H1 (cell line): Measurements from ENCODE around the gene SMIM8. TPM values are rescaled to one million over a fixed set of nuclear protein-coding genes. Genes with fewer than 3 reads are reported as not detected.

ENCODE experiments used
- CTCF ChIA-PET: fragments of 300-600 bp; sonication (Branson Sonifier 250); formaldehyde crosslinking; loops from one replicate; lab custom pipeline; 2021; ENCODE audit not compliant: partially characterized antibody; lab: Charles Lee
- POLR2A ChIA-PET: fragments of 300-600 bp; sonication (Branson Sonifier 250); formaldehyde crosslinking; loops from one replicate; lab custom pipeline; 2021; ENCODE audit warnings: inconsistent platforms; ENCODE audit not compliant: partially characterized antibody; lab: Charles Lee
- DNase-seq, 2 experiments: peaks; one replicate each; pipeline versions ENCODE4 v3.0.0 to v3.0.0-alpha.2; 2010 to 2022; ENCODE audit warnings: low spot score in 2 of 2, low read depth in 1 of 2, mixed read lengths in 1 of 2
- FAIRE-seq: peaks from 2 replicates; lab custom pipeline; 2011; peaks lifted over from hg19 to GRCh38; lab: Jason Lieb, UNC
- H2AFZ ChIP-seq: 2 replicates; pipeline ENCODE4 v1.8.1; 2012; ENCODE audit warnings: low read length, inconsistent platforms
- H2AK5ac ChIP-seq: 2 replicates; pipeline ENCODE4 v1.6.1; 2013; ENCODE audit warnings: low read depth, low read length
- H2BK120ac ChIP-seq: replicated peaks from 2 replicates; pipeline ENCODE3; 2013; ENCODE audit warnings: low read depth, low read length, inconsistent platforms
- H2BK12ac ChIP-seq: 2 replicates; pipeline ENCODE4 v1.6.1; 2013; ENCODE audit warnings: low read depth, low read length
- H2BK15ac ChIP-seq: 2 replicates; pipeline ENCODE4 v1.6.1; 2013; ENCODE audit warnings: low read length
- H2BK20ac ChIP-seq: 2 replicates; pipeline ENCODE4 v1.6.1; 2013; ENCODE audit warnings: low read length
- H2BK5ac ChIP-seq: 2 replicates; pipeline ENCODE4 v1.6.1; 2013; ENCODE audit warnings: low read depth, low read length
- H3K14ac ChIP-seq: 2 replicates; pipeline ENCODE4 v1.6.1; 2013; ENCODE audit warnings: inconsistent platforms; ENCODE audit not compliant: insufficient read length
- H3K18ac ChIP-seq: 2 replicates; pipeline ENCODE4 v1.6.1; 2013; ENCODE audit warnings: low read length; ENCODE audit errors: extremely low read depth
- H3K23ac ChIP-seq: 2 replicates; pipeline ENCODE4 v1.6.1; 2013; ENCODE audit warnings: inconsistent platforms; ENCODE audit not compliant: insufficient read length
- H3K23me2 ChIP-seq: 2 replicates; pipeline ENCODE4 v1.6.1; 2013; ENCODE audit warnings: low read depth, low read length
- H3K27ac ChIP-seq: 2 replicates; pipeline ENCODE4 v1.6.1; 2011; ENCODE audit warnings: low read depth, low read length, inconsistent platforms
- H3K27me3 ChIP-seq, 4 experiments: replicated peaks in 1 of 4; 1 replicate in 1 of 4; 2 replicates in 3 of 4; pipeline versions ENCODE4 v1.6.1 to v1.8.1; 2011 to 2013; ENCODE audit warnings: low read length in 3 of 4, mild to moderate bottlenecking in 3 of 4, inconsistent platforms in 2 of 4, mixed read lengths in 2 of 4, moderate library complexity in 1 of 4; ENCODE audit not compliant: control insufficient read depth in 3 of 4, insufficient read depth in 3 of 4; ENCODE audit errors: extremely low read depth in 1 of 4
- H3K36me3 ChIP-seq, 4 experiments: 2 replicates each; pipeline versions ENCODE4 v1.6.1 to v1.8.1; 2011 to 2013; ENCODE audit warnings: mild to moderate bottlenecking in 4 of 4, low read length in 3 of 4, moderate library complexity in 2 of 4, control low read depth in 1 of 4, inconsistent platforms in 1 of 4; ENCODE audit not compliant: insufficient read depth in 4 of 4, control insufficient read depth in 2 of 4
- H3K4ac ChIP-seq: replicated peaks from 2 replicates; pipeline ENCODE3; 2013; ENCODE audit warnings: low read length, low read depth, mixed read lengths, inconsistent platforms; ENCODE audit not compliant: insufficient read length
- H3K4me1 ChIP-seq, 4 experiments: replicated peaks in 1 of 4; 1 replicate in 1 of 4; 2 replicates in 3 of 4; pipeline versions ENCODE4 v1.6.1 to v1.8.1; 2011 to 2013; ENCODE audit warnings: low read length in 3 of 4, inconsistent platforms in 2 of 4, mixed read lengths in 1 of 4; ENCODE audit not compliant: insufficient read depth in 4 of 4, control insufficient read depth in 3 of 4
- H3K4me2 ChIP-seq, 2 experiments: 2 replicates each; pipeline versions ENCODE4 v1.6.1 to v1.8.1; 2011 to 2013; ENCODE audit warnings: low read depth in 2 of 2, low read length in 2 of 2, control low read depth in 1 of 2, inconsistent platforms in 1 of 2, mild to moderate bottlenecking in 1 of 2; ENCODE audit not compliant: insufficient read depth in 1 of 2
- H3K4me3 ChIP-seq, 4 experiments: fragments of 200-600, 300-600 bp in 1 of 4; sonication (generic), shearing (Covaris generic), sonication (Bioruptor Twin) in 1 of 4; 2 replicates each; pipeline versions ENCODE4 v1.5.1 to v1.8.1; 2011 to 2016; ENCODE audit warnings: low read length in 4 of 4, low read depth in 3 of 4, control low read depth in 2 of 4, inconsistent platforms in 2 of 4, mild to moderate bottlenecking in 2 of 4, mixed read lengths in 1 of 4, moderate library complexity in 1 of 4; ENCODE audit not compliant: insufficient read depth in 2 of 4; ENCODE audit errors: extremely low read depth in 1 of 4
- H3K56ac ChIP-seq: replicated peaks from 2 replicates; pipeline ENCODE3; 2013; ENCODE audit warnings: low read depth, mild to moderate bottlenecking, mixed read lengths, low read length, inconsistent platforms; ENCODE audit not compliant: insufficient read length
- H3K79me1 ChIP-seq: 2 replicates; pipeline ENCODE4 v1.6.1; 2013; ENCODE audit warnings: low read depth, low read length, control low read depth
- H3K79me2 ChIP-seq, 2 experiments: 2 replicates each; pipeline versions ENCODE4 v1.6.1 to v1.8.1; 2012 to 2013; ENCODE audit warnings: low read length in 2 of 2, mild to moderate bottlenecking in 2 of 2, inconsistent platforms in 1 of 2; ENCODE audit not compliant: insufficient read depth in 2 of 2, control insufficient read depth in 1 of 2
- H3K9ac ChIP-seq, 4 experiments: replicated peaks in 1 of 4; 1 replicate in 1 of 4; 2 replicates in 3 of 4; pipeline versions ENCODE4 v1.6.1 to v1.8.1; 2011 to 2013; ENCODE audit warnings: low read depth in 3 of 4, low read length in 3 of 4, control low read depth in 2 of 4, mild to moderate bottlenecking in 2 of 4, moderate library complexity in 2 of 4, inconsistent platforms in 1 of 4; ENCODE audit errors: extremely low read depth in 1 of 4
- H3K9me3 ChIP-seq, 2 experiments: 2 replicates each; pipeline versions ENCODE4 v1.6.1 to v1.8.1; 2012 to 2013; ENCODE audit warnings: mild to moderate bottlenecking in 2 of 2, moderate library complexity in 2 of 2, control low read depth in 1 of 2, inconsistent platforms in 1 of 2, low read depth in 1 of 2, low read length in 1 of 2, mixed read lengths in 1 of 2; ENCODE audit not compliant: insufficient read depth in 2 of 2
- H4K20me1 ChIP-seq, 2 experiments: replicated peaks in 1 of 2; 2 replicates each; pipeline versions ENCODE3 to v1.8.1; 2011 to 2013; ENCODE audit warnings: inconsistent platforms in 2 of 2, low read length in 2 of 2, mild to moderate bottlenecking in 1 of 2; ENCODE audit not compliant: insufficient read depth in 2 of 2, control insufficient read depth in 1 of 2
- H4K5ac ChIP-seq: 2 replicates; pipeline ENCODE4 v1.6.1; 2013; ENCODE audit warnings: low read length, low read depth, mixed read lengths, inconsistent platforms; ENCODE audit not compliant: insufficient read length
- H4K8ac ChIP-seq: 2 replicates; pipeline ENCODE4 v1.8.0; 2013; ENCODE audit warnings: mild to moderate bottlenecking, moderate library complexity, low read length, inconsistent platforms; ENCODE audit not compliant: insufficient read depth; ENCODE audit errors: extremely low read depth
- H4K91ac ChIP-seq: replicated peaks from 2 replicates; pipeline ENCODE3; 2013; ENCODE audit warnings: low read length, mixed read lengths, inconsistent platforms; ENCODE audit not compliant: insufficient read length
- CBX8 ChIP-seq: fragments of 300-800, 300-1000 bp; sonication (generic); IDR thresholded peaks from 2 replicates; pipeline ENCODE4 v1.7.1; 2016; ENCODE audit warnings: low read depth, low read length, borderline replicate concordance
- KDM5A ChIP-seq: fragments of 200-600 bp; IDR thresholded peaks from 2 replicates; pipeline ENCODE4 v1.7.1; 2012; ENCODE audit warnings: mild to moderate bottlenecking, low read length, inconsistent platforms, mixed read lengths
- POU5F1 ChIP-seq: IDR thresholded peaks from 2 replicates; pipeline ENCODE4 v1.6.1; 2011; ENCODE audit warnings: low read depth, mild to moderate bottlenecking, low read length, moderate library complexity
- SAP30 ChIP-seq: fragments of 300-600 bp; sonication (generic); IDR thresholded peaks from 2 replicates; pipeline ENCODE4 v1.7.1; 2012; ENCODE audit warnings: low read length, moderate library complexity, mild to moderate bottlenecking, inconsistent platforms; ENCODE audit not compliant: insufficient read depth, insufficient replicate concordance
- SIN3A ChIP-seq, 2 experiments: IDR thresholded peaks in 1 of 2; conservative IDR thresholded peaks in 1 of 2; 2 replicates each; pipeline ENCODE4 v1.6.1; 2011 to 2012; ENCODE audit warnings: low read length in 2 of 2, improper control_type of control experiment in 1 of 2, low read depth in 1 of 2, mild to moderate bottlenecking in 1 of 2
- SUZ12 ChIP-seq: fragments of 200-600 bp; sonication (generic); IDR thresholded peaks from 2 replicates; pipeline ENCODE4 v1.6.1; 2012; ENCODE audit warnings: mild to moderate bottlenecking, inconsistent platforms, low read length, moderate library complexity, mixed read lengths
- TAF7 ChIP-seq: optimal IDR thresholded peaks from 2 replicates; pipeline ENCODE3; 2011; ENCODE audit warnings: low read depth, mild to moderate bottlenecking, inconsistent platforms, low read length, moderate library complexity, borderline replicate concordance
- YY1 ChIP-seq: IDR thresholded peaks from 2 replicates; pipeline ENCODE4 v1.6.1; 2011; ENCODE audit warnings: low read depth, mild to moderate bottlenecking, low read length
- WGBS, 2 experiments: shearing (Covaris generic) in 1 of 2; methylation state at CpG; one replicate each; pipeline versions ENCODE4 v1.1.6 to v1.1.7; 2013 to 2015; ENCODE audit warnings: low lambda C conversion rate in 2 of 2, mixed read lengths in 2 of 2, inconsistent platforms in 1 of 2, low coverage in 1 of 2, missing lambda C conversion rate in 1 of 2; ENCODE audit not compliant: insufficient replicate concordance in 2 of 2, insufficient coverage in 1 of 2, insufficient read length in 1 of 2; ENCODE audit errors: extremely low coverage in 1 of 2, missing lambda C conversion rate in 1 of 2; 5-methylcytosine and 5-hydroxymethylcytosine counted together
- polyA plus RNA-seq, 7 experiments: library from polyadenylated mRNA; depleted of rRNA in 3 of 7; stranded (reverse) in 5 of 7; unstranded in 2 of 7; fragments of >200 nt in 5 of 7; fragments of 200-250 nt in 2 of 7; gene quantifications; 1 replicate in 5 of 7; 2 replicates in 1 of 7; 4 replicates in 1 of 7; pipeline versions ENCODE4 v1.2.1 to v1.2.3, GENCODE V29; 2011 to 2013; ENCODE audit warnings: missing spikeins in 2 of 7, mixed read lengths in 2 of 7
- total RNA-seq: library from RNA; stranded (reverse); fragmentation: NEBNext Ultra II Directional; extraction: Animal tissue kit (Norgen Biotek cat#: 25700); gene quantifications from 2 replicates; pipeline ENCODE4 v1.2.1, GENCODE V29; 2021
- TF ChIP-seq, protein P1 (sequence below): IDR thresholded peaks from 2 replicates; pipeline ENCODE4 v1.6.1; 2012; ENCODE audit warnings: low read length, inconsistent platforms
- TF ChIP-seq, protein P2 (sequence below): IDR thresholded peaks from 2 replicates; pipeline ENCODE4 v1.6.1; 2011; ENCODE audit warnings: low read length, improper control_type of control experiment

The SMIM8 gene
- total and polyA plus RNA-seq, 2 of the 8 experiments (the other 6 are each of a cell fraction or from before 2014, with no cell fraction given) = 3.0 to 10.7 TPM

DNA sequence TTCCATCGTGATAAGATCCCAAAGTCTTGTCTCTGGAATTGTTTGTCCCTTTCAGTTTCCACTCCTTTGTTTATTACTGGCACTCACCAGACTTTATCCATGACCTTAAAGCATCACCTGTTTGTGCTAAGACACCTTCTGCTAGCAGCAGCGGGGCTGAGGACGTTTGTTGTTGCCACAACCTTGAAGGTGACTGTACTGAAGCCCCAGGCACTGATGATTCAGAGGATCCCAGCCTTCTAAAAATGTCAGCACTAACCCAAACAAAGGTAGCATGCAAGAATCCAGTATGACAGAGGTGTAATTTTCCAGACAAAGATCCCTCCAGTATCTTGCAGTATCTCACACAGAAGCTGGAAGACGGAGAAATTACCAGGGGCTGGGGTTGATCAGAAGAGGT is 28.9 kb upstream of the SMIM8 start:
- Histone ChIP-seq H3K18ac (no peak overlapping the region), H3K4me3 (no peak overlapping the region), H4K5ac (no peak overlapping the region), H2BK5ac (no peak overlapping the region), H4K91ac (no peak overlapping the region), H2BK20ac (no peak overlapping the region), H3K4me1 (no peaks in the 10 kb centered on the region), H3K9me3 (no peaks in the 10 kb centered on the region), H3K4me2 (no peak overlapping the region), H3K56ac (no peak overlapping the region), H3K23ac (no peak overlapping the region), H2BK120ac (no peak overlapping the region), H4K20me1 (no peaks in the 10 kb centered on the region), H3K27ac (no peak overlapping the region), H3K79me2 (no peaks in the 10 kb centered on the region), H3K14ac (no peak overlapping the region), H3K79me1 (no peaks in the 10 kb centered on the region), H3K4ac (no peak overlapping the region), H4K8ac (no peak overlapping the region), H2AFZ (no peak overlapping the region), H3K36me3 (no peaks in the 10 kb centered on the region), H2AK5ac (no peak overlapping the region), H2BK15ac (no peak overlapping the region), H3K9ac (no peak overlapping the region), H3K23me2 (no peaks in the 10 kb centered on the region), H2BK12ac (no peak overlapping the region), H3K27me3 (no peaks in the 10 kb centered on the region)
- FAIRE-seq = no peak
- CTCF ChIA-PET = interaction anchor here (2.3 kb wide), 1 partner anchor 17 kb away, joined by 6 read pairs; no protein-coding TSS in a partner anchor
- POLR2A ChIA-PET = no interaction called here
- WGBS, 2 experiments = 84% methylated on average over 4 of the region's 4 CpGs; no CpG with 5 or more reads in 1 of the 2 experiments
- TF ChIP-seq TAF7 (no peak), KDM5A (no peak), YY1 (no peak), CBX8 (no peak), SUZ12 (no peak), SIN3A (conservative IDR thresholded peaks at IDR 0.05 in 1 of 2, IDR thresholded peaks at IDR 0.05 in 1 of 2; ENCODE audit: low read depth in 1 of 2, low read length in 2 of 2) (no peak), SAP30 (no peak), POU5F1 (no peak)
- TF ChIP-seq, protein P1, sequence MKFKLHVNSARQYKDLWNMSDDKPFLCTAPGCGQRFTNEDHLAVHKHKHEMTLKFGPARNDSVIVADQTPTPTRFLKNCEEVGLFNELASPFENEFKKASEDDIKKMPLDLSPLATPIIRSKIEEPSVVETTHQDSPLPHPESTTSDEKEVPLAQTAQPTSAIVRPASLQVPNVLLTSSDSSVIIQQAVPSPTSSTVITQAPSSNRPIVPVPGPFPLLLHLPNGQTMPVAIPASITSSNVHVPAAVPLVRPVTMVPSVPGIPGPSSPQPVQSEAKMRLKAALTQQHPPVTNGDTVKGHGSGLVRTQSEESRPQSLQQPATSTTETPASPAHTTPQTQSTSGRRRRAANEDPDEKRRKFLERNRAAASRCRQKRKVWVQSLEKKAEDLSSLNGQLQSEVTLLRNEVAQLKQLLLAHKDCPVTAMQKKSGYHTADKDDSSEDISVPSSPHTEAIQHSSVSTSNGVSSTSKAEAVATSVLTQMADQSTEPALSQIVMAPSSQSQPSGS = no peak
- TF ChIP-seq, protein P2, sequence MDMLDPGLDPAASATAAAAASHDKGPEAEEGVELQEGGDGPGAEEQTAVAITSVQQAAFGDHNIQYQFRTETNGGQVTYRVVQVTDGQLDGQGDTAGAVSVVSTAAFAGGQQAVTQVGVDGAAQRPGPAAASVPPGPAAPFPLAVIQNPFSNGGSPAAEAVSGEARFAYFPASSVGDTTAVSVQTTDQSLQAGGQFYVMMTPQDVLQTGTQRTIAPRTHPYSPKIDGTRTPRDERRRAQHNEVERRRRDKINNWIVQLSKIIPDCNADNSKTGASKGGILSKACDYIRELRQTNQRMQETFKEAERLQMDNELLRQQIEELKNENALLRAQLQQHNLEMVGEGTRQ = no peak
- DNase-seq = no peak
